SK-N-SH (cell line): ENCODE measurements around the gene GPC4. TPM values are rescaled to one million over a fixed set of nuclear protein-coding genes. Genes with fewer than 3 reads are reported as not detected.

Experiments
- CTCF ChIA-PET: fragments of 300-600, 350-600 bp; formaldehyde crosslinking; extraction: SDS; loops from one replicate; lab custom pipeline; 2021; lab: Yijun Ruan, JAX
- POLR2A ChIA-PET: fragments of 350-600 bp; sonication (Branson Sonifier 250); formaldehyde crosslinking; extraction: SDS; loops from one replicate; lab custom pipeline; 2020; ENCODE audit warnings: antibody characterized with exemption, inconsistent platforms; lab: Yijun Ruan, JAX
- DNase-seq: peaks from one replicate; pipeline ENCODE4 v3.0.0; 2012
- H2AFZ ChIP-seq: fragments of 200-600 bp; sonication (generic); 2 replicates; pipeline ENCODE4 v1.8.1; 2016; ENCODE audit warnings: antibody characterized with exemption, mild to moderate bottlenecking, low read depth
- H3F3A ChIP-seq: fragments of 200-600 bp; sonication (generic); replicated peaks from 2 replicates; pipeline ENCODE3; 2016; ENCODE audit warnings: antibody characterized with exemption, mild to moderate bottlenecking; ENCODE audit not compliant: insufficient read depth
- H3K27ac ChIP-seq, 2 experiments: fragments of 200-500 bp in 1 of 2; fragments of 200-600 bp in 1 of 2; sonication (Bioruptor generic) in 1 of 2; sonication (generic), shearing (Covaris generic) in 1 of 2; 2 replicates each; pipeline versions ENCODE4 v1.5.1 to v1.6.1; 2014 to 2016; ENCODE audit warnings: low read depth in 2 of 2, inconsistent platforms in 1 of 2, low read length in 1 of 2, mild to moderate bottlenecking in 1 of 2, mixed read lengths in 1 of 2
- H3K27me3 ChIP-seq: fragments of 200-600 bp; sonication (generic), shearing (Covaris generic); 2 replicates; pipeline ENCODE4 v1.6.1; 2016; ENCODE audit warnings: mixed run types; ENCODE audit not compliant: insufficient read depth
- H3K36me3 ChIP-seq, 2 experiments: fragments of 200-500 bp in 1 of 2; fragments of 200-600 bp in 1 of 2; sonication (Bioruptor generic) in 1 of 2; sonication (generic) in 1 of 2; replicated peaks in 1 of 2; 2 replicates each; pipeline versions ENCODE3 to v1.5.1; 2014 to 2016; ENCODE audit warnings: low read length in 1 of 2, mild to moderate bottlenecking in 1 of 2; ENCODE audit not compliant: insufficient read depth in 2 of 2, control insufficient read depth in 1 of 2
- H3K4me1 ChIP-seq, 2 experiments: fragments of 200-500 bp in 1 of 2; fragments of 200-600 bp in 1 of 2; sonication (Bioruptor generic) in 1 of 2; sonication (generic), shearing (Covaris generic) in 1 of 2; 2 replicates each; pipeline versions ENCODE4 v1.5.1 to v1.6.1; 2014 to 2016; ENCODE audit warnings: low read depth in 1 of 2, low read length in 1 of 2, mixed run types in 1 of 2; ENCODE audit not compliant: insufficient read depth in 2 of 2, control insufficient read depth in 1 of 2
- H3K4me2 ChIP-seq: fragments of 200-600 bp; sonication (generic), shearing (Covaris generic); 2 replicates; pipeline ENCODE4 v1.6.1; 2017; ENCODE audit warnings: mixed run types
- H3K4me3 ChIP-seq, 2 experiments: fragments of 200-500 bp in 1 of 2; fragments of 200-600 bp in 1 of 2; sonication (Bioruptor generic) in 1 of 2; sonication (generic), shearing (Covaris generic) in 1 of 2; 2 replicates each; pipeline versions ENCODE4 v1.5.1 to v1.8.1; 2014 to 2016; ENCODE audit warnings: low read depth in 2 of 2, inconsistent platforms in 1 of 2, low read length in 1 of 2, mild to moderate bottlenecking in 1 of 2, mixed read lengths in 1 of 2, moderate library complexity in 1 of 2
- H3K79me2 ChIP-seq: fragments of 200-600 bp; sonication (generic); 2 replicates; pipeline ENCODE4 v1.8.1; 2017; ENCODE audit warnings: mild to moderate bottlenecking; ENCODE audit not compliant: insufficient read depth
- H3K9ac ChIP-seq: fragments of 200-600 bp; sonication (generic); 2 replicates; pipeline ENCODE4 v1.6.1; 2017; ENCODE audit warnings: mixed run types
- H3K9me2 ChIP-seq: fragments of 200-600 bp; sonication (generic); 2 replicates; pipeline ENCODE4 v1.6.1; 2017; ENCODE audit warnings: mixed run types
- H3K9me3 ChIP-seq: fragments of 200-600 bp; sonication (generic); 2 replicates; pipeline ENCODE4 v1.6.1; 2017; ENCODE audit warnings: mixed run types, mild to moderate bottlenecking, moderate library complexity
- H4K20me1 ChIP-seq: fragments of 200-600 bp; sonication (generic); 2 replicates; pipeline ENCODE4 v1.6.1; 2017; ENCODE audit warnings: mild to moderate bottlenecking, mixed run types; ENCODE audit not compliant: insufficient read depth
- CHD2 ChIP-seq: fragments of 150-350 bp; IDR thresholded peaks from 2 replicates; pipeline ENCODE4 v1.6.1; 2018; ENCODE audit warnings: low read length; ENCODE audit not compliant: partially characterized antibody
- CTCF ChIP-seq: fragments of 200-600 bp; sonication (generic); IDR thresholded peaks from 2 replicates; pipeline ENCODE4 v1.6.1; 2017; ENCODE audit warnings: antibody characterized with exemption, mild to moderate bottlenecking, moderate library complexity
- ELF1 ChIP-seq: IDR thresholded peaks from 2 replicates; pipeline ENCODE4 v1.4.0; 2012
- FOXJ3 ChIP-seq: sonication (generic); formaldehyde crosslinking; IDR thresholded peaks from 2 replicates; pipeline ENCODE4 v1.5.1; 2020; ENCODE audit warnings: mild to moderate bottlenecking, missing genetic modification reagents
- GATA2 ChIP-seq: sonication (generic); formaldehyde crosslinking; IDR thresholded peaks from 2 replicates; pipeline ENCODE4 v1.5.0; 2020; ENCODE audit warnings: mild to moderate bottlenecking, missing genetic modification reagents
- JUND ChIP-seq: IDR thresholded peaks from 2 replicates; pipeline ENCODE4 v1.4.0; 2012
- MEF2A ChIP-seq: IDR thresholded peaks from 2 replicates; pipeline ENCODE4 v1.4.0; 2012; ENCODE audit warnings: low read depth, borderline replicate concordance
- MXI1 ChIP-seq: IDR thresholded peaks from 2 replicates; pipeline ENCODE4 v1.6.1; 2012; ENCODE audit warnings: mild to moderate bottlenecking, low read depth, low read length, improper control_type of control experiment
- NRF1 ChIP-seq: IDR thresholded peaks from 2 replicates; pipeline ENCODE4 v1.6.1; 2012; ENCODE audit warnings: low read depth, mild to moderate bottlenecking, low read length
- POLR2AphosphoS5 ChIP-seq: IDR thresholded peaks from 2 replicates; pipeline ENCODE4 v1.6.1; 2012; ENCODE audit warnings: low read depth, low read length
- RFX5 ChIP-seq: IDR thresholded peaks from 2 replicates; pipeline ENCODE4 v1.6.1; 2012; ENCODE audit warnings: mild to moderate bottlenecking, improper control_type of control experiment, low read length
- RXRA ChIP-seq: IDR thresholded peaks from 2 replicates; pipeline ENCODE4 v1.4.0; 2012; ENCODE audit warnings: low read depth, mild to moderate bottlenecking, borderline replicate concordance
- SIN3A ChIP-seq: IDR thresholded peaks from 2 replicates; pipeline ENCODE4 v1.6.1; 2012; ENCODE audit warnings: low read depth, mild to moderate bottlenecking, low read length, moderate library complexity, borderline replicate concordance
- SMC3 ChIP-seq: IDR thresholded peaks from 2 replicates; pipeline ENCODE4 v1.6.1; 2012; ENCODE audit warnings: low read depth, low read length, improper control_type of control experiment
- TCF12 ChIP-seq: IDR thresholded peaks from 2 replicates; pipeline ENCODE4 v1.4.0; 2012
- YY1 ChIP-seq: IDR thresholded peaks from 2 replicates; pipeline ENCODE4 v1.4.0; 2012; ENCODE audit warnings: low read depth, mild to moderate bottlenecking
- ZBTB33 ChIP-seq: IDR thresholded peaks from 2 replicates; pipeline ENCODE4 v1.4.0; 2012; ENCODE audit warnings: low read depth, borderline replicate concordance
- polyA plus RNA-seq, 3 experiments: library from polyadenylated mRNA; depleted of rRNA; stranded (reverse); fragments of >200 nt; gene quantifications; 2 replicates each; pipeline ENCODE4 v1.2.3, GENCODE V29; 2012
- TF ChIP-seq, protein P1 (sequence below): IDR thresholded peaks from 2 replicates; pipeline ENCODE4 v1.4.0; 2012; ENCODE audit warnings: low read depth, borderline replicate concordance

Gene GPC4
- polyA plus RNA-seq, 1 of the 3 experiments (the other 2 are of a cell fraction): 0.16 TPM

GRCh38 chrX:133300591-133300990 is 114.7 kb downstream of the GPC4 start:
- H3K79me2 ChIP-seq: no peaks in the 10 kb centered on the region
- no peaks in the 10 kb centered on the region for H4K20me1 ChIP-seq
- no peaks in the 10 kb centered on the region for H3K9me3 ChIP-seq
- no peak overlapping the region for H3K4me2 ChIP-seq
- no peak for DNase-seq
- CTCF ChIA-PET: no interaction called here
- H3K27ac ChIP-seq: no peak overlapping the region
- no peaks in the 10 kb centered on the region; the same call in 1 of the 2 replicates for H3K27me3 ChIP-seq
- no peaks in the 10 kb centered on the region for H3K36me3 ChIP-seq
- no peaks in the 10 kb centered on the region for H3F3A ChIP-seq
- no peak overlapping the region for H3K9ac ChIP-seq
- no peak overlapping the region for H2AFZ ChIP-seq
- no peak for TF ChIP-seq SMC3
- no peak for TF ChIP-seq ELF1
- TF ChIP-seq RFX5: no peak
- no peak for TF ChIP-seq GATA2
- TF ChIP-seq FOXJ3: no peak
- no peak for TF ChIP-seq TCF12
- TF ChIP-seq, protein P1, sequence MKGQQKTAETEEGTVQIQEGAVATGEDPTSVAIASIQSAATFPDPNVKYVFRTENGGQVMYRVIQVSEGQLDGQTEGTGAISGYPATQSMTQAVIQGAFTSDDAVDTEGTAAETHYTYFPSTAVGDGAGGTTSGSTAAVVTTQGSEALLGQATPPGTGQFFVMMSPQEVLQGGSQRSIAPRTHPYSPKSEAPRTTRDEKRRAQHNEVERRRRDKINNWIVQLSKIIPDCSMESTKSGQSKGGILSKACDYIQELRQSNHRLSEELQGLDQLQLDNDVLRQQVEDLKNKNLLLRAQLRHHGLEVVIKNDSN: no peak
- no peak for TF ChIP-seq ZBTB33
- TF ChIP-seq MEF2A: no peak
- no peak for TF ChIP-seq MXI1
- no peak for TF ChIP-seq POLR2AphosphoS5
- TF ChIP-seq CHD2: no peak
- TF ChIP-seq CTCF: no peak
- TF ChIP-seq SIN3A: no peak
- TF ChIP-seq NRF1: no peak
- TF ChIP-seq JUND: no peak
- no peak for TF ChIP-seq YY1
- TF ChIP-seq RXRA: no peak
- POLR2A ChIA-PET: no interaction called here
- no peaks in the 10 kb centered on the region for H3K9me2 ChIP-seq
- no peaks in the 10 kb centered on the region for H3K4me1 ChIP-seq
- no peak overlapping the region for H3K4me3 ChIP-seq
